ENCODE measurements around the gene C20orf141.

The C20orf141 gene

GRCh38 chr20:2851086-2851485 lies 36.3 kb downstream of the C20orf141 start:
- no peak for DNase-seq

DNA sequence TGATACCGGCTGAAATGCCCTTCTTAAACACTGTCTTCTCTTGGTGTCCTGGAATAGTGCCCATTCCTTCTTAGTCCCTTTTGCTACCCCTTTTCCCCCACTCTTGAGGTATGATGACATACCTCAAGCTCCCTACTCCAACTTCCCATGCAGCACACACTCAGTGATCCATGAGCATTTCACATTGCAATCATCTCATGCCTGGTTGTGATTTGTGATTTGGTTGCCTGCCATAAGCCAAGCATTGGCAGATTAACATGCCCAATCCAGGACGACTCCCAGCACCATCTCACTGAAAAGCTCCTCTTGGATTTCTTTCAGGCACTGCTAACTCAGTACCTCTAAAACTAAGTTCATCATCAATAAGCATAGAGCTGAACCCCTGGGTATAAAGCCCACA lies 43.8 kb downstream of the C20orf141 start:
- DNase-seq, result no peak

DNA sequence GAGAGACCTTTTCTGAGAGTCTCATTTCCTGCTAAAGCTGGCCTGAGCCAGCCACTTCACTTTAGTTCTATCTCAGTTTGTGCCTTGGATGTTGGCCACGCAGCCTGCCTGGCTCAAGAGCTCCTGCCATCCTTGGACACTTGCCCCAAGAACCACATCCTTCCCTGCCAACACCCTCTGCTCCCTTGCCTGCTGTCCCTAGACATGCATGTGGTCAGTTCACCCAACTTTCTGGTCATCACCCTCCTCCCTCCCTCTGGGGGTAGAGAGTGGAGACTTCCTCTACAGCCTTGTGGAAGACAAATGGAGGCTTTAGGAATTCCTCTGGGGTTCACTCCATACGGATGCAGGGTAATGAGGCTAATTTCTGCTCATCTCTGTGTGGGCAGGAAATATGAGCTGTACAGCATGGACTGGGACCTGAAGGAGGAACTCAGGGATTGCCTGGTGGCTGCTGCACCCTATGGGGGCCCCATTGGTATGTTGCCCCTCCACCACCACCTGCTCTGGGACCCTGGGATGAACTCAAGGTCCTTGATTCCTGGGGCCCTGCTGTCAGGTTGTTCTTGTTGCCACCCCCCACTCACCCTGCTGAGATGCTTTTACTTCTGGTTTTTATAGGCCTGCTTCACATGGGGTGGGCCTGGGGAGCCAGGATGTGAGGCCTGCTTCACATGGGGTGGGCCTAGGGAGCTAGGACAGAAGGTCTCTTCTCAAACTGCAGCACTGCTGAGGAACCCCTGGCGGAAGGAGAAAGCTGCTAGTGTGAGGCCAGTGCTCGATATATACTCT lies 44.7 kb downstream of the C20orf141 start:
- no peak for DNase-seq

GRCh38 chr20:2864626-2865025 lies 49.8 kb downstream of the C20orf141 start:
- DNase-seq, result no peak

- no peak for DNase-seq
Measured at GRCh38 chr20:2865101-2865500, 50.3 kb downstream of the C20orf141 start.
